Breast epithelium (tissue), 4 donors: ENCODE results near the gene BCL2L11. TPM values are rescaled to one million over a fixed set of nuclear protein-coding genes. Genes with fewer than 3 reads are reported as not detected.

Source experiments
- DNase-seq, 2 donors: peaks; one replicate each; pipeline ENCODE4 v3.0.0-alpha.2; 2019; ENCODE audit warnings: low spot score in 2 of 2
- H3K27ac ChIP-seq, 2 donors: fragments of 200-600 bp; sonication (generic) in 1 of 2; one replicate each; pipeline ENCODE4 v1.5.1; 2016 to 2019; ENCODE audit warnings: mild to moderate bottlenecking in 1 of 2
- H3K27me3 ChIP-seq, 2 donors: fragments of 200-600 bp; sonication (generic) in 1 of 2; one replicate each; pipeline versions ENCODE4 v1.5.1 to v1.6.0; 2017 to 2019; ENCODE audit warnings: control low read depth in 1 of 2, mild to moderate bottlenecking in 1 of 2
- H3K36me3 ChIP-seq: fragments of 200-600 bp; one replicate; pipeline ENCODE4 v1.5.1; 2019
- H3K4me1 ChIP-seq, 2 donors: fragments of 200-600 bp; sonication (generic); one replicate each; pipeline ENCODE4 v1.5.1; 2016 to 2019; ENCODE audit warnings: control low read depth in 1 of 2
- H3K4me3 ChIP-seq, 3 donors: fragments of 200-600 bp; sonication (generic); 1 replicate in 2 of 3; 2 replicates in 1 of 3; pipeline ENCODE4 v1.5.1; 2016 to 2019; ENCODE audit warnings: mild to moderate bottlenecking in 3 of 3, moderate library complexity in 2 of 3
- H3K9me3 ChIP-seq, 2 donors: fragments of 200-600 bp; sonication (generic) in 1 of 2; one replicate each; pipeline ENCODE4 v1.5.1; 2016 to 2019; ENCODE audit warnings: control low read depth in 1 of 2
- POLR2A ChIP-seq: fragments of 450-650 bp; IDR thresholded peaks from one replicate; pipeline ENCODE4 v1.6.1; 2016; ENCODE audit warnings: antibody characterized with exemption, mild to moderate bottlenecking, moderate library complexity
- POLR2AphosphoS5 ChIP-seq, 3 donors: sonication (generic); formaldehyde crosslinking; IDR thresholded peaks; one replicate each; pipeline ENCODE4 v1.6.1; 2017; ENCODE audit warnings: antibody characterized with exemption in 3 of 3
- intact Hi-C: fragments of 100-400 bp; cut with DNase I; formaldehyde crosslinking; loops from one replicate; pipeline ENCODE4 v1.15.1; 2023; ENCODE audit warnings: low total_unique reads
- total RNA-seq, 3 donors: library from RNA; depleted of rRNA; stranded (reverse); fragments of >200 nt; gene quantifications; one replicate each; pipeline ENCODE4 v1.1.0, GENCODE V29; 2016
- TF ChIP-seq, protein P1 (sequence below), 3 donors: fragments of 450-650 bp; IDR thresholded peaks; one replicate each; pipeline ENCODE4 v1.5.1; 2016 to 2017; ENCODE audit warnings: antibody characterized with exemption in 3 of 3, mild to moderate bottlenecking in 3 of 3, moderate library complexity in 3 of 3

Gene BCL2L11
- total RNA-seq, 3 donors from 2014 or later, result 42.6 to 67.3 (median 46.1) TPM

DNA sequence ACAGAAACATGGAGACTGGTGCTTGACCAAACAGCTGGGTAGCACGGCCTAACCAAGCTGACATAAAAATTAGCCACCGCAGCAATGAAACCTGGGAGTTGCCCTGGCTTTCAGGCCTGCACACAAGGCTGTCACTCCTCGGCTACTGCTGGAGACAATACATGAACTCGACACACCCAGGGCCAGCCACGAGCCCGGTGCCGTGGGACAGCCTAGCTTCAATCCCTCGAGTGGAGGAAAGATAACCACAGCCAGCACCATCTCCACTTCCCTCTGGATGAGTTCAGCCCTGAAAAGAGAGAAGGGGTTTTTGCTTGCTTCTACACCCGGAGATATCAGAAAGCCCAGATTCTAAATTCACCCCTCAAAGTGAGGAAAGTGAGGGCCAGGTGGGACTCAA lies 78.0 kb downstream of the BCL2L11 start:
- no peaks in the 10 kb centered on the region for H3K4me1 ChIP-seq
- no peaks in the 10 kb centered on the region for H3K9me3 ChIP-seq
- no peaks in the 10 kb centered on the region for H3K27me3 ChIP-seq
- intact Hi-C loops, result no loop called here
- no peak overlapping the region for H3K4me3 ChIP-seq
- no peak overlapping the region for H3K27ac ChIP-seq
- no peak for DNase-seq
- H3K36me3 ChIP-seq, result no peaks in the 10 kb centered on the region
- TF ChIP-seq POLR2A (no peak), POLR2AphosphoS5 (IDR thresholded peaks at IDR 0.05) (no peak)
- TF ChIP-seq, protein P1, sequence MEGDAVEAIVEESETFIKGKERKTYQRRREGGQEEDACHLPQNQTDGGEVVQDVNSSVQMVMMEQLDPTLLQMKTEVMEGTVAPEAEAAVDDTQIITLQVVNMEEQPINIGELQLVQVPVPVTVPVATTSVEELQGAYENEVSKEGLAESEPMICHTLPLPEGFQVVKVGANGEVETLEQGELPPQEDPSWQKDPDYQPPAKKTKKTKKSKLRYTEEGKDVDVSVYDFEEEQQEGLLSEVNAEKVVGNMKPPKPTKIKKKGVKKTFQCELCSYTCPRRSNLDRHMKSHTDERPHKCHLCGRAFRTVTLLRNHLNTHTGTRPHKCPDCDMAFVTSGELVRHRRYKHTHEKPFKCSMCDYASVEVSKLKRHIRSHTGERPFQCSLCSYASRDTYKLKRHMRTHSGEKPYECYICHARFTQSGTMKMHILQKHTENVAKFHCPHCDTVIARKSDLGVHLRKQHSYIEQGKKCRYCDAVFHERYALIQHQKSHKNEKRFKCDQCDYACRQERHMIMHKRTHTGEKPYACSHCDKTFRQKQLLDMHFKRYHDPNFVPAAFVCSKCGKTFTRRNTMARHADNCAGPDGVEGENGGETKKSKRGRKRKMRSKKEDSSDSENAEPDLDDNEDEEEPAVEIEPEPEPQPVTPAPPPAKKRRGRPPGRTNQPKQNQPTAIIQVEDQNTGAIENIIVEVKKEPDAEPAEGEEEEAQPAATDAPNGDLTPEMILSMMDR (IDR thresholded peaks at IDR 0.05), result no peak

DNA sequence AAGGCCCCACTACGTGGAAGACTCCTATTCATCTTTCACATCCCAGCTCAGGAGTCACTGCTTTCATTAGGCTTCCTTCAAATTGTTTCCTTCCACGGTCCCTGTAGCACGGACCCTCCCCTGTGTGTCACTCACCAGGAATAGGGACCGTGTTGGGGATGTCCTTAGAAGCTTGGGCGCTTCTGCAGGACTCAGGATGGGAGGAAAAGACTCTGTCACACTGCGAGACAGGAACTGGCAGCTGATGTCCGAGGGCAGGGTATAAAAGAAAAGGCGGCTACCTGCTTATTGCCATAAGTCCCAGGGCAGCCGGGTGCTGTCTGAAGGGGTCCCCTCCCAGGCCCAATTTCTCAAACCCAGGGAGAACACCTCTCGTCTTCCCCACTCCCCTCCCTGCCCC lies 79.1 kb downstream of the BCL2L11 start:
- no peaks in the 10 kb centered on the region for H3K36me3 ChIP-seq
- no peaks in the 10 kb centered on the region for H3K27me3 ChIP-seq
- intact Hi-C loops, result no loop called here
- no peak overlapping the region for H3K27ac ChIP-seq
- H3K4me3 ChIP-seq, result no peak overlapping the region
- H3K9me3 ChIP-seq, result no peaks in the 10 kb centered on the region
- TF ChIP-seq, protein P1 (IDR thresholded peaks at IDR 0.05), result no peak
- TF ChIP-seq POLR2A (no peak), POLR2AphosphoS5 (IDR thresholded peaks at IDR 0.05) (no peak)
- DNase-seq, result no peak
- H3K4me1 ChIP-seq, result no peaks in the 10 kb centered on the region

DNA sequence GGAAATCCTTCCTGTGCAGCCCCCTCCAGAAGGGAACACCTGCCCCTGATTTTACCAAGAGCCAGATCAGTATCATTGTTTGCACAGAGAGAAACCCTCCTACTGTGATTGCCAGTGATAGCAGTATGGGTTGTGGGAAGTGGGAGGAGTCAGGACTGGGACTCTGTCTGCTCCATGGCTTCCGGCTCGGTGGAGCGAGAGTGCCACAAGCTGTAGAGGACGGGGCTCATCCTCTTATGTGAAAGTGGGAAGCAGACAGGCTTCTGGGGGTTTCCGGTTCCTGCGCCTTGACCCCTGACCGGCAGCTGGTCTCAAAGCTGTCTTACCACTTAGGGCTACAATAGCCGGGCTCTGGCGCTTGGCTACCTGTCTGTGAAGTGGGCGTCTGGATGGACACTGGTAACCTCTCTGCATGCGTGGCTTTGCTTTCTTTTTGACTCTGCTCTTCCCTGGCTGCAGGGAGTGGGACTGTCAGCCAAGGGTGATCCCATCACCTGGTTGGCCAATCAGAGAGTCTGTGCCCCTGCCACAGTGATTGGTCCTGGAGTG lies 79.7 kb downstream of the BCL2L11 start:
- Histone ChIP-seq H3K36me3 (no peaks in the 10 kb centered on the region), H3K9me3 (no peaks in the 10 kb centered on the region), H3K4me1 (no peaks in the 10 kb centered on the region), H3K4me3 (no peak overlapping the region), H3K27ac (no peak overlapping the region), H3K27me3 (no peaks in the 10 kb centered on the region)
- DNase-seq, result no peak
- intact Hi-C loops, result no loop called here
- TF ChIP-seq POLR2A, result no peak

DNA sequence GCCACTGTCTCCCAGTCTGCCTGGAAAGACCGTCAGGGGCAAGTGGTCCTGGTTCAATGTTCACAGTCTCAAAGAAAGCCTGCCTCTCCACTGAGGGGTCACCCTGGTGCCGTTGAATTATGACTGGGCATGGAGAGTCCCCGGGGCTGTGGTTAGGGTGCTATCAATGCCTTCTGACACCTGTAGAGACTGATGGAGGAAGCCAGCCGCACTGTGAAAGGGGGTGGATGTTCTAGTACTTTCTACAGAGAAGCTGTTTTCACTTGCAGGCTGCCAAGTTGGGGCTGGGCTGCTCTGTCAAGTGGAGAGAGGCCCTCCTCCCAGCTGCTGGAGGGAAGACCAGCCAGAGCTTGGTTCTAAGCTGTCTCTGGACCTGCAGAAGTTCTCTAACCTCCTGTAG lies 80.5 kb downstream of the BCL2L11 start:
- Histone ChIP-seq H3K4me1 (no peaks in the 10 kb centered on the region), H3K27me3 (no peaks in the 10 kb centered on the region), H3K4me3 (no peak overlapping the region), H3K27ac (no peak overlapping the region), H3K9me3 (no peaks in the 10 kb centered on the region), H3K36me3 (no peaks in the 10 kb centered on the region)
- TF ChIP-seq POLR2A (no peak), POLR2AphosphoS5 (IDR thresholded peaks at IDR 0.05) (no peak)
- TF ChIP-seq, protein P1 (IDR thresholded peaks at IDR 0.05), result no peak
- intact Hi-C loops, result no loop called here
- no peak for DNase-seq

DNA sequence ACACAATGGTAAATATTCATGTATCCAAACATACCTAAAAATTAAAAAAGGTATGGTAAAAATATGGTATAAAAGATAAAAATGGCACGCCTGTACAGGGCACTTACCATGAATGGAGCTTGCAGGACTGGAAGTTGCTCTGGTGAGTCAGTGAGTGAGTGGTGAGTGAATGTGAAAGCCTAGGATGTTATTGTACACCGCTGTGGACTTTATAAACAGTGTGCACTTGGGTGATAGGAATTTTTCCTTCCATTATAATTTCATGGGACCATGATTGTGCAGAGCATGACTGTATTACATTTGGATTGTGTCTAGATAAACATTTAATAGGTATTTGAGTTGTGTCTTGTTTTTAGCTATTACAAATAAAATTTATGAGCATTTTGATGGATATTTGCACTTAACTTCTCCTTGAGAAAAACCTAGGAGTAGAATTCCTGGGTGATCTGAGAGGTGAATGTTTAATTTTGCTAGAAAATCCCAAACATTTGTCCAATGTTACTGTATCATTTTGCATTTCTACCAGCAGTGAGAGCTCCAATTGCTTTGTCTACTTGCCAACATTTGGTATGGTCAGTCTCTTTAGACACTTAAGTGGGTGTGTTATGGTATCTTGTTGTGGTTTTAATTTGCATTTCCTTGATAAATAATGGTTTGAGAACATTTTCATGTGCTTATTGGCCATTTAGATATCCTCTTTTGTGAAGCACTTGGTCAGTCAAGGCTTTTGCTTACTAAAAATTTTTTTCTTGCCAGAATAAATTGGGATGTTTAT lies 81.7 kb downstream of the BCL2L11 start:
- Histone ChIP-seq H3K9me3 (no peaks in the 10 kb centered on the region), H3K4me3 (no peak overlapping the region), H3K4me1 (no peaks in the 10 kb centered on the region), H3K27me3 (no peaks in the 10 kb centered on the region), H3K27ac (no peak overlapping the region), H3K36me3 (no peaks in the 10 kb centered on the region)
- TF ChIP-seq POLR2A (no peak), POLR2AphosphoS5 (IDR thresholded peaks at IDR 0.05) (no peak)
- TF ChIP-seq, protein P1 (IDR thresholded peaks at IDR 0.05), result no peak
- intact Hi-C loops, result no loop called here
- no peak for DNase-seq
